DND-41 (cell line): ENCODE results near the gene MVB12A.

Source experiments
- ATAC-seq: fragments of 200-7000 bp; cut with Tn5 transposase; 3 replicates; pipeline ENCODE4 v1.9.1; 2021; ENCODE audit warnings: low read depth; ENCODE audit not compliant: insufficient read depth
- DNase-seq: peaks from one replicate; pipeline ENCODE4 v3.0.0-alpha.2; 2020
- H2AFZ ChIP-seq: 2 replicates; pipeline ENCODE4 v1.6.0; 2012; ENCODE audit warnings: low read depth, low read length
- H3K27ac ChIP-seq: 2 replicates; pipeline ENCODE4 v1.5.1; 2012; ENCODE audit warnings: low read length, inconsistent platforms
- H3K27me3 ChIP-seq: fragments of 200-600 bp; sonication (generic); 2 replicates; pipeline ENCODE4 v1.6.0; 2012; ENCODE audit warnings: low read length, mild to moderate bottlenecking, inconsistent platforms; ENCODE audit not compliant: insufficient read depth, poor library complexity
- H3K36me3 ChIP-seq: 2 replicates; pipeline ENCODE4 v1.5.1; 2012; ENCODE audit warnings: low read length, inconsistent platforms; ENCODE audit not compliant: insufficient read depth
- H3K4me1 ChIP-seq: 2 replicates; pipeline ENCODE4 v1.5.1; 2012; ENCODE audit warnings: mild to moderate bottlenecking, low read length; ENCODE audit not compliant: insufficient read depth
- H3K4me2 ChIP-seq: 2 replicates; pipeline ENCODE4 v1.6.0; 2012; ENCODE audit warnings: mild to moderate bottlenecking, moderate library complexity, low read length, inconsistent platforms; ENCODE audit not compliant: insufficient read depth
- H3K4me3 ChIP-seq, 2 experiments: fragments of 200-600 bp in 1 of 2; shearing (Covaris generic) in 1 of 2; 2 replicates each; pipeline ENCODE4 v1.5.1; 2012 to 2016; ENCODE audit warnings: inconsistent platforms in 2 of 2, low read length in 2 of 2, mild to moderate bottlenecking in 2 of 2, low read depth in 1 of 2, moderate library complexity in 1 of 2
- H3K79me2 ChIP-seq: 2 replicates; pipeline ENCODE4 v1.6.0; 2012; ENCODE audit warnings: low read length, inconsistent platforms; ENCODE audit not compliant: insufficient read depth
- H3K9ac ChIP-seq: 2 replicates; pipeline ENCODE4 v1.6.0; 2012; ENCODE audit warnings: low read depth, mild to moderate bottlenecking, inconsistent platforms, low read length, moderate library complexity
- H3K9me3 ChIP-seq: 2 replicates; pipeline ENCODE4 v1.5.1; 2012; ENCODE audit warnings: low read length, moderate library complexity, mild to moderate bottlenecking, inconsistent platforms; ENCODE audit not compliant: insufficient read depth, severe bottlenecking
- H4K20me1 ChIP-seq: 2 replicates; pipeline ENCODE4 v1.6.0; 2012; ENCODE audit warnings: low read length; ENCODE audit not compliant: insufficient read depth
- EZH2 ChIP-seq: IDR thresholded peaks from 3 replicates; pipeline ENCODE4 v1.6.1; 2012; ENCODE audit warnings: borderline replicate concordance, low read depth, mild to moderate bottlenecking, moderate library complexity, low read length, inconsistent platforms; ENCODE audit not compliant: severe bottlenecking
- TF ChIP-seq, protein P1 (sequence below): IDR thresholded peaks from 2 replicates; pipeline ENCODE4 v1.5.1; 2012; ENCODE audit warnings: borderline replicate concordance, low read length, moderate library complexity, mild to moderate bottlenecking; ENCODE audit not compliant: poor library complexity, severe bottlenecking; ENCODE audit errors: extremely low read depth

Gene MVB12A

DNA sequence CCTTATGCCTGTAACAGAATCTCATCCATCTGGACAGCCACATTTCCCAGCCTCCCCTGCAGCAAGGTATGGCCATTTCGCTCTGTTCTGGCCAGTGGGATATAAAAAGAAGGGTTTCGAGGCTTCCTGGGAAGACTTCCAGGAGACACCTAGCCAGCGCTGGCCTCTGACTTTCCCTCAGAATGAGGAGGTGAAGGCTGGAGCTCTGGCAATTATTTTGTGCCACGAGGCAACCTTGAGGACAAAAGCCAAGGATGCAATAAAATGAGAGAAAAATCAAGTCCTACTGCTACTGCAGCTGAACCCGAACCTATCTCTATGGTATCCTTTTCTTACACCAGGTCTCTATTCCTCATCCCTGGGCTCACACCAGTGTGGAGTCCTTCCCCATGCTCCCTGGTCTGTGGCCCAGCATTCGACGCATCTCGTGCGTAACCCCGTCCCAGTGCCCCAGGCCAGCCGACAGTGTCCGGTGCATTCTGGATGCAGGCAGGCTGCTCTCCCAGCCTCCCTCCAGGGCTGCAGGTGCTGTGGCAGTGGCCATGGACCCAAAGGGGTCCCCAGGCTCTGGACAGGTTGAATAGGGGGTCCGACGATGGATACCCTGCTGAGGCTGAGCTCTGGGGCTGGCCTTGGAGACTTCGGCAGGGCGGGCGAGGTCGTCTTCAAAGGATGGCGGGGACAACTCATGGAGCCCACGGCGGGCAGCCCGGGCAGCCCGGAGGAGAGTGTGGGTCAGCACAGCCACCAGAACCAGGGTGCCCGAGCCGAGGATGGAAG is 16.4 kb downstream of the MVB12A start:
- TF ChIP-seq, protein P1, sequence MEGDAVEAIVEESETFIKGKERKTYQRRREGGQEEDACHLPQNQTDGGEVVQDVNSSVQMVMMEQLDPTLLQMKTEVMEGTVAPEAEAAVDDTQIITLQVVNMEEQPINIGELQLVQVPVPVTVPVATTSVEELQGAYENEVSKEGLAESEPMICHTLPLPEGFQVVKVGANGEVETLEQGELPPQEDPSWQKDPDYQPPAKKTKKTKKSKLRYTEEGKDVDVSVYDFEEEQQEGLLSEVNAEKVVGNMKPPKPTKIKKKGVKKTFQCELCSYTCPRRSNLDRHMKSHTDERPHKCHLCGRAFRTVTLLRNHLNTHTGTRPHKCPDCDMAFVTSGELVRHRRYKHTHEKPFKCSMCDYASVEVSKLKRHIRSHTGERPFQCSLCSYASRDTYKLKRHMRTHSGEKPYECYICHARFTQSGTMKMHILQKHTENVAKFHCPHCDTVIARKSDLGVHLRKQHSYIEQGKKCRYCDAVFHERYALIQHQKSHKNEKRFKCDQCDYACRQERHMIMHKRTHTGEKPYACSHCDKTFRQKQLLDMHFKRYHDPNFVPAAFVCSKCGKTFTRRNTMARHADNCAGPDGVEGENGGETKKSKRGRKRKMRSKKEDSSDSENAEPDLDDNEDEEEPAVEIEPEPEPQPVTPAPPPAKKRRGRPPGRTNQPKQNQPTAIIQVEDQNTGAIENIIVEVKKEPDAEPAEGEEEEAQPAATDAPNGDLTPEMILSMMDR, result no peak
- TF ChIP-seq EZH2, result no peak
- no peak overlapping the region for H2AFZ ChIP-seq
- no peaks in the 10 kb centered on the region for H3K4me1 ChIP-seq
- ATAC-seq, result no peak
- no peak overlapping the region for H3K4me2 ChIP-seq
- H3K27ac ChIP-seq, result no peak overlapping the region
- H4K20me1 ChIP-seq, result no peaks in the 10 kb centered on the region
- H3K9ac ChIP-seq, result no peak overlapping the region
- no peaks in the 10 kb centered on the region for H3K79me2 ChIP-seq
- no peaks in the 10 kb centered on the region for H3K9me3 ChIP-seq
- no peak overlapping the region for H3K4me3 ChIP-seq
- H3K27me3 ChIP-seq, result no peaks in the 10 kb centered on the region
- no peaks in the 10 kb centered on the region for H3K36me3 ChIP-seq
- no peak for DNase-seq

DNA sequence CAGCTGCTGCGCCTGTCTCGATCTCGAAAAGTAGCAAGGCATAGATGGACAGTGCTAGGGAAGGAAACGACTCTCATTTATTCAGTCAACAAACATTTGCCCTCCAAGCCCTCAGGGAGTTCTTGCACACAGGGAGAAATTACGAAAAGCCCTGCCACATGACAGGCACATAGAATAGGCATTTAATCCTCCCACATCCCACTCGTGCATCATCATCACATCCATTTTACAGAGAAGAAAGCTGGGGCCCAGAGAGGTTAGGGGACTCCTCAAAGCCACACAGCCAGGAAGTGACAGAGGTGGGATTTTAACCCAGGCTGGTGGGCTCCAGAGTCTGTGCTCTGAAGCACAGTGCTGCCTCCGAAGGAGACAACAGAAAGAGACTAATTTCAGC is 17.0 kb downstream of the MVB12A start:
- Histone ChIP-seq H2AFZ (no peak overlapping the region), H3K4me2 (no peak overlapping the region), H4K20me1 (no peaks in the 10 kb centered on the region), H3K27ac (no peak overlapping the region), H3K36me3 (no peaks in the 10 kb centered on the region), H3K4me3 (no peak overlapping the region), H3K4me1 (no peaks in the 10 kb centered on the region), H3K9ac (no peak overlapping the region), H3K79me2 (no peaks in the 10 kb centered on the region), H3K9me3 (no peaks in the 10 kb centered on the region), H3K27me3 (no peaks in the 10 kb centered on the region)
- TF ChIP-seq, protein P1, result no peak
- TF ChIP-seq EZH2, result no peak
- DNase-seq (no peak), ATAC-seq (no peak)

DNA sequence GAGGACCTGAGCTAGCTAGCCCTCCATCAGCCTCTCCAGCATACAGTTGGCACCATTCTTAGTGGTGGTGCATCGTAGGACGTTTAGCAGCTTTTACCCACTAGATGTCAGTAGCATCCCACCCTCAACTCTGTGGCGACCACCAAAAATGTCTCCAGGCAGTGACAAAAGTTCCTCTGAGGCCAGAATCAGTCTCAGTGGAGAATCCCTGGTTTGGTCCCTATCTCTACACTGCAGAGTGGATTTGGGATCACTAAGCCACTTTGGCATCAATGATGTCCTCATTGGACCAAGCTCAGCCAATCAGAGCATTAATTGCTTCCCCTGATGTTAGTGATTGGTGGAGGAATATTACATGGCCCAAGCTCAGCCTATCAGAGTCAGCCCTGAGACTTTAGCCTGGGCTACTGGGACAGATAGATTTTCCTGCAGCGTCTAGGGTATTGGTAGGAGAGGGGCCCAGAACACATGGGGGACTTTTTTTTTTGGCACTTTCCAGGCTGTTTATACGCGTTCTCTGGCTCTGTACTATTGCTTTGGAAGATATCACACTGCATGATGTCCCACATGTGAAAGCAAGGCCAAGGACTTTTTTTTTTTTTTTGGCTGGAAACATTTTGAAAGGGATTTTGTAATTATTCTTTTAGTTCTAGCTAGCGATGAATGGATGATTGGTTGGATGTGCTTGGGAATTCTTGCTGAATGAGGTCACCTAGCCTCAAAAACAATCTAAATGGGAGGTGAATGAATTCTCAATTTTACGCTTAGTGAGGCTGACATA is 21.6 kb downstream of the MVB12A start:
- Histone ChIP-seq H4K20me1 (no peaks in the 10 kb centered on the region), H3K9ac (no peak overlapping the region), H3K4me3 (no peak overlapping the region), H3K9me3 (no peaks in the 10 kb centered on the region), H3K27me3 (no peaks in the 10 kb centered on the region), H3K4me1 (no peaks in the 10 kb centered on the region), H2AFZ (no peak overlapping the region), H3K79me2 (no peaks in the 10 kb centered on the region), H3K4me2 (no peak overlapping the region), H3K27ac (no peak overlapping the region), H3K36me3 (no peaks in the 10 kb centered on the region)
- no peak for TF ChIP-seq EZH2
- TF ChIP-seq, protein P1, result peak; percentile 83
- DNase-seq, result peak; percentile 61
- peak; percentile 85 for ATAC-seq
